GM18517 (cell line): ENCODE measurements around the gene CD248.

Experiments
- ATAC-seq: cut with Tn5 transposase; IDR thresholded peaks from one replicate; pipeline ENCODE4 v1.9.1; 2021; ENCODE audit warnings: mild to moderate bottlenecking, moderate library complexity; ENCODE audit not compliant: unreplicated experiment

CD248 gene

GRCh38 chr11:66289548-66290329, 27.1 kb downstream of the CD248 start:
- peak; percentile 34 for ATAC-seq

- peak; percentile 89 for ATAC-seq
Observed at GRCh38 chr11:66288671-66289547, 27.9 kb downstream of the CD248 start, which contains the start of gene YIF1A. Gene YIF1A, minus strand, starts transcription at chr11:66289143. Its CDS starts 158 bp downstream, at chr11:66288985.

GRCh38 chr11:66287889-66288670, 28.8 kb downstream of the CD248 start:
- ATAC-seq = no peak

- ATAC-seq = no peak
Observed at GRCh38 chr11:66287211-66287888, 29.5 kb downstream of the CD248 start.

- ATAC-seq = no peak
Observed at GRCh38 chr11:66286699-66287098, 30.1 kb downstream of the CD248 start.

- ATAC-seq = no peak
Observed at GRCh38 chr11:66285250-66285947, 31.4 kb downstream of the CD248 start.

GRCh38 chr11:66284526-66285078, 32.2 kb downstream of the CD248 start:
- no peak for ATAC-seq

- no peak for ATAC-seq
Observed at GRCh38 chr11:66283461-66284105, 33.3 kb downstream of the CD248 start.

GRCh38 chr11:66282468-66283455, 34.1 kb downstream of the CD248 start:
- peak; percentile 47 for ATAC-seq

GRCh38 chr11:66281776-66282467, 34.9 kb downstream of the CD248 start:
- ATAC-seq = no peak

GRCh38 chr11:66281001-66281400, 35.8 kb downstream of the CD248 start:
- ATAC-seq = no peak

- ATAC-seq = no peak
Observed at GRCh38 chr11:66280428-66280827, 36.4 kb downstream of the CD248 start.

GRCh38 chr11:66279092-66279734, 37.6 kb downstream of the CD248 start:
- ATAC-seq = no peak

GRCh38 chr11:66278363-66279091, 38.3 kb downstream of the CD248 start:
- ATAC-seq = no peak

- ATAC-seq = no peak
Observed at GRCh38 chr11:66277471-66278362, 39.1 kb downstream of the CD248 start, which contains the start of gene CNIH2. Gene CNIH2, plus strand, starts transcription at chr11:66278175. Its CDS starts 282 bp downstream, at chr11:66278457.
